Left hindlimb (tissue), 1 donor: Measurements from ENCODE around the gene SYCP2L.
"Not testable (repeated sequence)": the region's sequence is repeated elsewhere in the genome, so short reads cannot be mapped to it uniquely, and the experiment has no call there.

Experiments used
- DNase-seq: peaks from one replicate; pipeline ENCODE4 v3.0.0-alpha.2; 2018

Gene SYCP2L

GRCh38 chr6:10960171-10960570, 73.3 kb downstream of the SYCP2L start:
- no peak for DNase-seq

- no peak for DNase-seq
These were observed 75.0 kb downstream of the SYCP2L start for GRCh38 chr6:10961837-10962236.

GRCh38 chr6:10962673-10963072, 75.8 kb downstream of the SYCP2L start:
- no peak for DNase-seq

DNA sequence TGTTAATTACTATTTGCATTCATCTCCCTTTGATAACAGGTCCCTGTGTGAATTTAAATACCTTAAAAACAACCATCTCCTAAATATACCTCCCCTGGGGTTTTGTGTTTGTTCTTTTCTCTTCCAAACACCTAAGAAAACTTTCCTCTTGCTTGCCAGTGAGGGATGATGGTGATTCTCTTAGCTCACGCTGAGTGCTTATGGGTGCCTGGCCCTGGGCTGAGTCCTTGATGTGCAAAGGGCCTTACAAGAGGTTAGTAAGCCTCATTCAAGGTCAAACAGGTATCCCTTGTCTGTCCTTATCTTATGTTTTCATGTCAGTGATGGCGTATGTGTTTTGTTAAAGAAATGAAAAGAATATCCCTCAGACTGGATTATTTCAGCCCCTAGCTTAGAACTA, 76.3 kb downstream of the SYCP2L start:
- no peak for DNase-seq

DNA sequence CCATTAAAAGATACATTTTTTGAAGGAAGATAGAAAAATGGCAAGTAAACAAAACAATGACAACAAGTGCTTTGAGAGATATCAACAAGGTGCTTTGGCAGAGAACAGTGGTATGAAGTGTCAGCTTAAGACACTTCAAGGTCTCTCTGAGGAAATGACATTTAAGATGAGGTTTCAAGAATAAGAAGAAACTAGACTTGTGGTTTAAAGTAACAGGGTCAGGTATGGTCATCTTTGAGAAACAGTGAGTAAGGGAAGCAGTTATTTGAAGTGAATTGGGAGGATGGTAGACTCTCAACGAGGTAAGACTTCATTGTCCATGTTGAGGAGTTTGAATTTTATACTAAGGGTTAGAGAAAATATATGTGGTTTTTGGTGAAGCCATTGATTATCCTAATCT, 77.8 kb downstream of the SYCP2L start:
- no peak for DNase-seq

GRCh38 chr6:10968776-10969175, 81.9 kb downstream of the SYCP2L start:
- DNase-seq, result no peak

GRCh38 chr6:10970731-10971130, 83.9 kb downstream of the SYCP2L start:
- DNase-seq, result no peak

DNA sequence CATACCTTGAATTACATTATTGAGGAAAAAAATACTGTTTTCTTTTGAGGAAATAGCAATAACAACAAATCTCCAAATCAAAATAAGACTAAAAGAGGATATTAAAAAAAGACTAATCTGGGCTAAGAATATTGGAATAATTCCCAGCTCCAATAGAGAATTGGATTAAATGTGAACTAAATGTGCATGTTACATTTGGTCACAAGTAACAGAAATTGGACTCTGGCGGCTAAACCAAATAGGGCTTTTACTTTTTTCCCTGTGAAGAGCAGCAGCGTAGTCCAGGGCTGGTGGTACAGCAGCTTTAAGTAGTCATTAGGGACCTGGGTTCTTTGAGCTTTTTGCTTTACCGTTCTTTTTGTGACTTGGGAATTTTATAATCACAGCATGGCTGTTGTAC, 85.3 kb downstream of the SYCP2L start:
- no peak for DNase-seq

DNA sequence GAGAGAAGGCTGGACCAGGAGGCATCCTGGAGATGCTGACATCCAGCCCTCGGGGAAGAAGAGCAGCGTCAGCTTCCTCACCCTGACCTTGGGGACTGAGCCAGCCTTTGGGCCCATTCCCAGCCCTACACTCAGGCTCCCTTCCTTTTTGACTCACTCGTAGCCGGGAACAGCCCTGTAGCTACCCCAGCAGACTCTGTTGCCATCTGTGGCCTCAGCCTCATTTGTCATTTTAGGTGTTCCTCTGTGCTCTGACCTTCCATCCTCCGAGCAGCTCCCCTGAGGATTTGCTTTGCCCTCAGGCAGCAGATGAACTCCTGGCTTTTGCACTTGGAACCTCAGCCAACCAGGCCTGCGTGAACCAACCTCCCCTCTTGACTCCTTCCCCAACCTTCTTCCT, 89.7 kb downstream of the SYCP2L start:
- no peak for DNase-seq

DNA sequence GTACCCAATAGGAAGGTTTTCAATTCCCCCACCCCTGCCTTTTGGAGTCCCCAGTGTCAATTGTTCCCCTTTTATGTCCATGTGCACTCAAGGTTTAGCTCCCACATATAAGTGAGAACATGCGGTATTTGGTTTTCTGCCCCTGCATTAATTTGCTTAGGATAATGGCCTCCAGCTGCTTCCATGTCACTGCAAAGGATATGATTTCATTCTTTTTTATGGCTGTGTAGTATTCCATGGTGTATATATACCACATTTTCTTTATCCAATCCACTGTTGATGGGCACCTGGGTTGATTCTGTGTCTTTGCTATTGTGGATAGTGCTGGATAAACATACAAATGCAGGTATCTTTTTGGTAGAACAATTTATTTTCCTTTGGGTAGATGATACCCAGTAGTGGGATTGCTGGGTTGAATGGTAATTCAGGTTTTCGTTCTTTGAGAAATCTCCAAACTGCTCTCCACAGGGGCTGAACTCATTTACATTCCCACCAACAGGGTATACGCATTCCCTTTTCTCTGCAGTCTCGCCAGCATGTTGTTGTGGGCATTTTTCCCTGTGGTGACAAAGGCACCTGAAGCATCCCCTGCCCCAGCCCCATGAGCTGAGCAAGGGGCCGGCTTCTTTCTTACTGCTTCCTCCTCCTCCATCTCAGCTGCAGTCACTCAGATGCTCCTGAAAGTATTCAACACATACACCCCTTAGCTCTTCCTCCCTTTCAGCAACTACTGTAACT, 90.5 kb downstream of the SYCP2L start:
- no peak for DNase-seq

DNA sequence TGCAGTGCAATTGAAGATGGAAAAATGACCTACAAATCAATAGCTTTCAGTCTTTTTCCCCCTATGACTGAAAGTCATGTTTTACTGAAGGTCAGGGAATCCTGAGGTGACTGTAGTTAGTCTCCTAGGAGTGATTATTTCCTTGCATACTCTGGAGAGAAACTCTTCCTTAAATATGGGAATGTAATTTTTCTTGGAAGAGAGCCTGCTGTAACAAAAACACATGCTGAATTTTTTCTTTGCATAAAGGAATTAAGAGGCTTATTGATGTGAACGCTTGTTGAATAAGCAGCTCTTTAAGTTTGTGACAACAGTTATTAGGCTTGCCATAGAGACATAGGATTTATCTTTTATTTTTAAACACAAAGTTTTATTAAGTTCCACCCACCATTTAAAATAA, 92.8 kb downstream of the SYCP2L start:
- no peak for DNase-seq

- DNase-seq, result no peak
These were observed 94.6 kb downstream of the SYCP2L start for GRCh38 chr6:10981409-10981808.

- DNase-seq, result not testable (repeated sequence)
These were observed 98.1 kb downstream of the SYCP2L start for GRCh38 chr6:10984959-10985358.

DNA sequence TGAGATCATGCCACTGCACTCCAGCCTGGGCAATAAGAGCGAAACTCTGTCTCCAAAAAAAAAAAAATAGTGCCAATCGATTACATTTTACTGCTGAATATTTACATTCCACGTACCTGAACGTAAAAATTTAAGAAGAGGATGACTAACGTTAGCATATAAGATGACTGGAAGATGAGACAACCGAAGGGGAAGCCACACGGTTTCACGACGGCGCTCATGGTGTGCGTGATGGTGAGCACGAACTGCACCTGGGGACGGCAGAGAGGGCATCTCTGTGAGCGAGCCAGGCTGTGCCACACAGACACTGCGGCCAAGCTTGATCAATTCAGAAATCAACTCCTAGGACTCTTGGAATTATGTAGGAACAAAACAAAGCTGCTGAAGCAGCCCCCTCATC, 102.7 kb downstream of the SYCP2L start:
- no peak for DNase-seq

GRCh38 chr6:10991115-10991514, 104.3 kb downstream of the SYCP2L start:
- DNase-seq, result no peak

DNA sequence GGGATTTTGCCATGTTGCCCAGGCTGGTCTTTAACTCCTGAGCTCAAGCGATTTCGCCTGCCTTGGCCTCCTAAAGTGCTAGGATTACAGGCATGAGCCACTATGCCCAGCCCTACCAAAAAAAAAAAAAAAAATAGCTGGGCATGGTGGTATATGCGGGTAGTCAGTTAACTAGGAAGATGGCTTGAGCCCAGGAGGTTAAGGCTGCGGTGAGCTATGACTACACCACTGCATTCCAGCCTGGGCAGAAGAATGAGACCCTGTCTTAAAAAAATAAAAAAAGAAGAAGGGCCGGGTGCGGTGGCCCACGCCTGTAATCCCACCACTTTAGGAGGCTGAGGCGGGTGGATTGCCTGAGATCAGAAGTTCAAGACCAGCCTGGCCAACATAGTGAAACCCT, 107.0 kb downstream of the SYCP2L start:
- DNase-seq, result no peak

DNA sequence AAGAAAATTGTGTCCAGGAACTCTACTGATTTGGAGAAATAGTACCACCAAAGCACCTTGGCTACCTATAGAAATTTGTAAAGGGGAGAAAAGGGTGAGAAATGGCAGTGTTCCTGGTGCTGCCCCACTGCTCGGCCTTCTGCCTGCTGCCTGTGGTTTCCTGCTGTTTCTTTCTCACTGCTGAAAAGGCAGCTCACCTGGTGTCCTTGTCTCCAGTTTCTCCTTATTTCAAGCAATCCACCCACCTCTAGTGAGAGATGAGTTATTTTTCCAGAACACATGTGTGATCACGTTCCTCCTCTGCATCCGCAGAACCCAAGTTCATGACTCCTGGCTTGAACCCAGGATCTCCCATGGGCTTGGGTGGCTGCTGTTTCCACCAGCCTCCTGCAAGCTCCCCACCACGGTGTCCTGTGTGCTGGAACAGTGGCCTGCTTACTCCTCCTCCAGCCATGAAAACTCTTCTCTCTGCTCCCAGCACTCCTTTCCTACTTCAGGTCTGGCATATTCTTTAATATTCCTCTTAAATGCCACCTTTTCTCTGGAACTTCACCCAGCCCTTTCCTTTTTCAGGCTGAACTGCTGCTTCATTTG, 108.4 kb downstream of the SYCP2L start:
- DNase-seq, result no peak

DNA sequence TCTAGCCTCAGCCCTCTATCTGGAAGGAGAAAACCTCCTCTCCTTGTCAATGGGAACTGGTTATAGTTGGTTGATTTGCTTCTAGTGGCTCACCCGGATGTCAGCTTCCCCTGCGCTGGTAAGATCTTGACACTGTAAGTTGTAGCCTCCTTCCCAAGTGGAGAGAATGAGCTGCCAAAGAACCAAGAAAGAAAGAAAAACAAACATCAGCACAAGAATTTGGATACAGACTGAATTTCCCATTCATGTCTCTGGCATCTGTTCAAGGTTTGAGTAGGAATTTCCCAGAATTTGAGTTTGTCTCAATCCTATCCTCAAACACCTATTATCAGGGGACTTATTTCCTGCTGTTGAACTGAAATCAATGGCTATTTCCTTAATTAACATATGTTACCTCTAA, 113.1 kb downstream of the SYCP2L start:
- no peak for DNase-seq

DNA sequence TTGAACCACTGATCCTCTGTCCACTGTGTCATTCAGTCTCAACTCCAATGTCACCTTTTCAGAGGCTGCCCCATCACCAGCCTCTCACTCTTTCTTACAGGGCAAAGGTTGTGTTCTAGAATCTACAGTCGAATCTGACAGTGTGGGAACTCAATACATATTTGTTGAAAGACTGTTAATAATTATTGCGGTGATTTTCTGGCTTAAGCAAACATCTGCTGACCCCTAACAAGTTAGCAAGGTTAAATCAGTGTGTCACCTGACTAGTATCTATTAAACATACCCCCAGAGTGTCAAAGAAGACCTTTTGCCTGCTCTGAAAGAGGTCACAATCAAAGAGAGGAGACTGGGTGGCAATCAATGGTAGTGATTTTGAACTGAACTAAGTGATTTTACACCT, 115.3 kb downstream of the SYCP2L start:
- DNase-seq, result no peak

GRCh38 chr6:11003297-11003696, 116.4 kb downstream of the SYCP2L start:
- DNase-seq, result not testable (repeated sequence)

GRCh38 chr6:11006061-11006460, 119.2 kb downstream of the SYCP2L start:
- DNase-seq, result no peak

- DNase-seq, result no peak
These were observed 121.1 kb downstream of the SYCP2L start for GRCh38 chr6:11007715-11008608.

- DNase-seq, result no peak
These were observed 122.0 kb downstream of the SYCP2L start for GRCh38 chr6:11008821-11009220.

DNA sequence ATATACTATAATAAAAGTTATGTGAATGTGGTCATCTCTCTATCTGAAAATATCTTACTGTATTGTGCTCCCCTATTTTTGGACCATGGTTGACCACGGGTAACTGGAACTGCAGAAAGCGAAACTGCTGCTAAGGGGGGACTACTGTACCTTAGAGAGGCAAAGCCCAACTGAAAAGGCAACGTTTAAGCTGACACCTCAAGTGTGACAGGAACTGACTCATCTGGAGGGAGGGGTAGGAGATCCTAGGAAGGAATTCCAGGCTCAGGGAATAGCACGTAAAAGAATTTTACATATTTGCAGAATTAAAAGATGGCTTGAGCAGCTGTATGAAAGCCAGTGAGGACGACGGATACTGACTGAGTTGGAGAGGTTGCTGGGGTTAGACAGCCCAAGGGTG, 122.5 kb downstream of the SYCP2L start:
- DNase-seq, result no peak
